ENCODE data around the gene PPP2R1A.

DNA sequence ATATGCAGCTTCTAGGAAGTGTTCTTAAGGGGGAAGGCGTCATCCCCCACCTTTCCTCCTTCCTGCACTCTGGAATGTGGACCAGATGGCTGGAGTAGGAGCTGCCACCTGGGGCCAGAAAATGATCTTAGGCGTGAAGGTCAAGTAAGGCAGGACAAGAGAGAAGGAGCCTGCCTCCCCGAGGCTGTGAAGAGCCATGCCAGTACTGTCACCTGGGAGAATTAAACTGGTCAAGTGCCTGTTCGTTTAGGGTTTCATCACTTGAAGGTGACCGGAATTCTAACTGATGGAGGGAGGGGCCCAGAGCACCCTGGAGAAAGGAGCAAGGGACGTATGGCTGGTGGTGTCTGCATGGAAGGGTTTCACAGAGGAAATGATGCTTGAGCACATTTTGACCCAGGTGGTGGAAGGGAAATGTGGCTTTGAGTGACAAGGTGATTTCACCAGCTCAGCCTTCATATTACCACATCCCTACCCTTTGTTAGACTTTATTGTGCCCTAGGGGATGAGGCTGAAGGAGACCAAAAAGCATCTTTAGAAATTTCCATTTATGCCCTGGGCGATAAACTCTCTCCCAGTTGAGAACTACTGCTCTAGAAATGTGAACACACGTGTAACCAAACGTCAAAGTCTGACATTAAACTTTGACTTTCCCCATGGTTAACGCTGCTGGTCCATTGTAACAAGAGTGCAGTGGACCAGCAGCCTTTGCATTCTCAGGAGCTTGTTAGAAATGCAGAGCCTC is 37.5 kb downstream of the PPP2R1A start:
- TF ChIP-seq CTCF (conservative IDR thresholded peaks at IDR 0.05) (no peak), EZH2 (IDR thresholded peaks at IDR 0.05; ENCODE audit: low read depth) (no peak)
